Body of pancreas (tissue), 4 donors: ENCODE data around the gene FCHSD2.

Experiments used
- POLR2A ChIP-seq, 3 donors: fragments of 450-650 bp; IDR thresholded peaks; one replicate each; pipeline ENCODE4 v1.6.1; 2016; ENCODE audit warnings: antibody characterized with exemption in 3 of 3, mild to moderate bottlenecking in 2 of 3
- TF ChIP-seq, protein P1 (sequence below), 7 experiments: fragments of 450-650 bp in 4 of 7; fragments of 200-600 bp in 3 of 7; sonication (generic) in 3 of 7; IDR thresholded peaks; one replicate each; pipeline ENCODE4 v1.5.1; 2016 to 2019; ENCODE audit warnings: antibody characterized with exemption in 7 of 7

DNA sequence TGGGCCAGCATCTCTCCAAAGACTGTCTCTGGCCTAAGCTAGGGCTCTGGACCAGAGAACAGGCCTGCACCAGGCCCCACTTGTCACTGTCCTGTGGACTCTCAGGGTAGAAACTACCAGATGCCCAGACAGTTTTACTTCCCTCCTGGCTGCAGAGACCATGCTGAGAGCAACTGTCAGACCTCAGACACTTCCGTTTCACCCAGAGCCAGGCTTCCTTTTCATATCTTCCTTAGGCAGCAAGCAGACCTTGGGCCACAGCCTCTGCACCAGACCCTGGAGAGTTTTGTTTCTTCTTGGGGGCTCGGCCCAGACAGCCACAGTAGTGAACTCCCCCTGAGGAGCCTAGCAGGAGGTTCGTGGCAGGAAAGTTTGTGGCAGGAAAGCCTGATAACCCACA lies 12.1 kb upstream of the FCHSD2 start:
- TF ChIP-seq, protein P1, sequence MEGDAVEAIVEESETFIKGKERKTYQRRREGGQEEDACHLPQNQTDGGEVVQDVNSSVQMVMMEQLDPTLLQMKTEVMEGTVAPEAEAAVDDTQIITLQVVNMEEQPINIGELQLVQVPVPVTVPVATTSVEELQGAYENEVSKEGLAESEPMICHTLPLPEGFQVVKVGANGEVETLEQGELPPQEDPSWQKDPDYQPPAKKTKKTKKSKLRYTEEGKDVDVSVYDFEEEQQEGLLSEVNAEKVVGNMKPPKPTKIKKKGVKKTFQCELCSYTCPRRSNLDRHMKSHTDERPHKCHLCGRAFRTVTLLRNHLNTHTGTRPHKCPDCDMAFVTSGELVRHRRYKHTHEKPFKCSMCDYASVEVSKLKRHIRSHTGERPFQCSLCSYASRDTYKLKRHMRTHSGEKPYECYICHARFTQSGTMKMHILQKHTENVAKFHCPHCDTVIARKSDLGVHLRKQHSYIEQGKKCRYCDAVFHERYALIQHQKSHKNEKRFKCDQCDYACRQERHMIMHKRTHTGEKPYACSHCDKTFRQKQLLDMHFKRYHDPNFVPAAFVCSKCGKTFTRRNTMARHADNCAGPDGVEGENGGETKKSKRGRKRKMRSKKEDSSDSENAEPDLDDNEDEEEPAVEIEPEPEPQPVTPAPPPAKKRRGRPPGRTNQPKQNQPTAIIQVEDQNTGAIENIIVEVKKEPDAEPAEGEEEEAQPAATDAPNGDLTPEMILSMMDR (IDR thresholded peaks at IDR 0.05) = no peak
- no peak for TF ChIP-seq POLR2A (IDR thresholded peaks at IDR 0.05)
